Liver (tissue), 3 donors: ENCODE measurements around the gene BECN2.

Experiments used
- ATF3 ChIP-seq: IDR thresholded peaks from 2 replicates; pipeline ENCODE4 v1.6.1; 2016; ENCODE audit warnings: antibody characterized with exemption
- CTCF ChIP-seq: fragments of 150-350 bp; IDR thresholded peaks from 2 replicates; pipeline ENCODE4 v1.5.1; 2017; ENCODE audit warnings: improper control_type of control experiment, low read depth, low read length; ENCODE audit not compliant: missing input control
- EGR1 ChIP-seq, 2 donors: IDR thresholded peaks; 2 replicates each; pipeline ENCODE4 v1.6.1; 2016 to 2018; ENCODE audit warnings: antibody characterized with exemption in 2 of 2, low read depth in 2 of 2
- FOXA2 ChIP-seq: IDR thresholded peaks from 2 replicates; pipeline ENCODE4 v1.6.1; 2016; ENCODE audit warnings: antibody characterized with exemption
- HNF4A ChIP-seq, 2 donors: conservative IDR thresholded peaks; 2 replicates each; pipeline ENCODE4 v1.6.1; 2016; ENCODE audit warnings: antibody characterized with exemption in 2 of 2, mild to moderate bottlenecking in 2 of 2
- JUND ChIP-seq, 2 donors: IDR thresholded peaks; 2 replicates each; pipeline ENCODE4 v1.6.1; 2016; ENCODE audit warnings: antibody characterized with exemption in 2 of 2
- MAX ChIP-seq: IDR thresholded peaks from 2 replicates; pipeline ENCODE4 v1.6.1; 2016; ENCODE audit warnings: antibody characterized with exemption
- NR2F2 ChIP-seq: IDR thresholded peaks from 2 replicates; pipeline ENCODE4 v1.6.1; 2016; ENCODE audit warnings: antibody characterized with exemption
- RAD21 ChIP-seq, 2 donors: IDR thresholded peaks; 2 replicates each; pipeline ENCODE4 v1.6.1; 2016; ENCODE audit warnings: antibody characterized with exemption in 2 of 2, mild to moderate bottlenecking in 2 of 2
- REST ChIP-seq: IDR thresholded peaks from 2 replicates; pipeline ENCODE4 v1.6.1; 2016; ENCODE audit warnings: antibody characterized with exemption, mild to moderate bottlenecking
- RXRA ChIP-seq, 2 donors: IDR thresholded peaks; 2 replicates each; pipeline ENCODE4 v1.6.1; 2017 to 2018; ENCODE audit warnings: antibody characterized with exemption in 2 of 2, mild to moderate bottlenecking in 1 of 2
- SP1 ChIP-seq: IDR thresholded peaks from 2 replicates; pipeline ENCODE4 v1.6.1; 2018; ENCODE audit warnings: antibody characterized with exemption, mild to moderate bottlenecking
- TAF1 ChIP-seq: conservative IDR thresholded peaks from 2 replicates; pipeline ENCODE4 v1.6.1; 2016; ENCODE audit warnings: antibody characterized with exemption, mild to moderate bottlenecking
- YY1 ChIP-seq: IDR thresholded peaks from 2 replicates; pipeline ENCODE4 v1.6.1; 2016; ENCODE audit warnings: antibody characterized with exemption, mild to moderate bottlenecking
- donor health status: healthy.
- donor health status: healthy.

- no peak for TF ChIP-seq CTCF
- TF ChIP-seq JUND (IDR thresholded peaks at IDR 0.05), result no peak
- TF ChIP-seq TAF1, result no peak
- no peak for TF ChIP-seq YY1
- no peak for TF ChIP-seq REST
- no peak for TF ChIP-seq SP1
- no peak for TF ChIP-seq RAD21 (IDR thresholded peaks at IDR 0.05)
- no peak for TF ChIP-seq MAX
- no peak for TF ChIP-seq FOXA2
- TF ChIP-seq ATF3, result no peak
- no peak for TF ChIP-seq EGR1 (IDR thresholded peaks at IDR 0.05; ENCODE audit: low read depth in 2 of 2)
- no peak for TF ChIP-seq RXRA (IDR thresholded peaks at IDR 0.05)
- TF ChIP-seq HNF4A (conservative IDR thresholded peaks at IDR 0.05), result no peak
- TF ChIP-seq NR2F2, result no peak
Observed at GRCh38 chr1:242006976-242007375, 49.4 kb downstream of the BECN2 start.
